ENCODE measurements around the gene ST6GALNAC2.

GRCh38 chr17:76562734-76563148 is 22.9 kb downstream of the ST6GALNAC2 start:
- TF ChIP-seq ARNT (IDR thresholded peaks at IDR 0.05) (no peak), SP1 (IDR thresholded peaks at IDR 0.05) (no peak), ZNF384 (IDR thresholded peaks at IDR 0.05) (no peak), TARDBP (IDR thresholded peaks at IDR 0.05) (no peak), L3MBTL2 (conservative IDR thresholded peaks at IDR 0.05) (no peak), NFRKB (IDR thresholded peaks at IDR 0.05) (no peak), FOXA1 (IDR thresholded peaks at IDR 0.05) (no peak), BHLHE40 (IDR thresholded peaks at IDR 0.05; ENCODE audit: borderline replicate concordance) (no peak), FOXM1 (IDR thresholded peaks at IDR 0.05; ENCODE audit: borderline replicate concordance) (no peak), ELF4 (IDR thresholded peaks at IDR 0.05) (no peak)
- TF ChIP-seq, protein P1, sequence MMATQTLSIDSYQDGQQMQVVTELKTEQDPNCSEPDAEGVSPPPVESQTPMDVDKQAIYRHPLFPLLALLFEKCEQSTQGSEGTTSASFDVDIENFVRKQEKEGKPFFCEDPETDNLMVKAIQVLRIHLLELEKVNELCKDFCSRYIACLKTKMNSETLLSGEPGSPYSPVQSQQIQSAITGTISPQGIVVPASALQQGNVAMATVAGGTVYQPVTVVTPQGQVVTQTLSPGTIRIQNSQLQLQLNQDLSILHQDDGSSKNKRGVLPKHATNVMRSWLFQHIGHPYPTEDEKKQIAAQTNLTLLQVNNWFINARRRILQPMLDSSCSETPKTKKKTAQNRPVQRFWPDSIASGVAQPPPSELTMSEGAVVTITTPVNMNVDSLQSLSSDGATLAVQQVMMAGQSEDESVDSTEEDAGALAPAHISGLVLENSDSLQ (IDR thresholded peaks at IDR 0.05): no peak
